Epithelial cell of proximal tubule (primary cell): ENCODE data around the gene NEURL3. TPM values are rescaled to one million over a fixed set of nuclear protein-coding genes. Genes with fewer than 3 reads are reported as not detected.

ENCODE experiments used
- DNase-seq: peaks from one replicate; pipeline ENCODE4 v3.0.0-alpha.2; 2011; ENCODE audit warnings: low read depth
- H3K4me3 ChIP-seq: 2 replicates; pipeline ENCODE4 v1.5.1; 2011; ENCODE audit warnings: low read depth, mild to moderate bottlenecking, low read length
- CTCF ChIP-seq: conservative IDR thresholded peaks from 2 replicates; pipeline ENCODE4 v1.5.1; 2012; ENCODE audit warnings: low read depth, mild to moderate bottlenecking, low read length
- total RNA-seq: library from RNA; depleted of rRNA; stranded (reverse); fragments of >200 nt; gene quantifications from 2 replicates; pipeline ENCODE4 v1.2.3, GENCODE V29; 2015

NEURL3 gene
- total RNA-seq, 1 donor from 2014 or later: 8.6 TPM

GRCh38 chr2:96520697-96521096 lies 15.5 kb upstream of the NEURL3 start:
- no peak for DNase-seq
- no peak overlapping the region for H3K4me3 ChIP-seq
- TF ChIP-seq CTCF: no peak

GRCh38 chr2:96520231-96520630 lies 15.1 kb upstream of the NEURL3 start:
- H3K4me3 ChIP-seq: no peak overlapping the region
- no peak for DNase-seq

GRCh38 chr2:96517079-96517478 lies 11.9 kb upstream of the NEURL3 start:
- TF ChIP-seq CTCF: no peak
- no peak overlapping the region for H3K4me3 ChIP-seq
- no peak for DNase-seq

More at GRCh38 chr2:96520231-96520630, 15.1 kb upstream of the NEURL3 start:
- no peak for TF ChIP-seq CTCF

- no peak for DNase-seq
- TF ChIP-seq CTCF: no peak
- no peak overlapping the region for H3K4me3 ChIP-seq
Observed at GRCh38 chr2:96514521-96514920, 9.4 kb upstream of the NEURL3 start.

GRCh38 chr2:96512341-96512740 lies 7.2 kb upstream of the NEURL3 start:
- no peak overlapping the region for H3K4me3 ChIP-seq
- DNase-seq: no peak
- TF ChIP-seq CTCF: no peak

GRCh38 chr2:96511851-96512250 lies 6.7 kb upstream of the NEURL3 start:
- no peak for DNase-seq
- H3K4me3 ChIP-seq: no peak overlapping the region
- no peak for TF ChIP-seq CTCF

GRCh38 chr2:96510931-96511595 lies 5.9 kb upstream of the NEURL3 start:
- no peak for TF ChIP-seq CTCF
- DNase-seq: no peak
- H3K4me3 ChIP-seq: no peak overlapping the region
